Measurements from ENCODE around the gene GNG8.

Gene GNG8

DNA sequence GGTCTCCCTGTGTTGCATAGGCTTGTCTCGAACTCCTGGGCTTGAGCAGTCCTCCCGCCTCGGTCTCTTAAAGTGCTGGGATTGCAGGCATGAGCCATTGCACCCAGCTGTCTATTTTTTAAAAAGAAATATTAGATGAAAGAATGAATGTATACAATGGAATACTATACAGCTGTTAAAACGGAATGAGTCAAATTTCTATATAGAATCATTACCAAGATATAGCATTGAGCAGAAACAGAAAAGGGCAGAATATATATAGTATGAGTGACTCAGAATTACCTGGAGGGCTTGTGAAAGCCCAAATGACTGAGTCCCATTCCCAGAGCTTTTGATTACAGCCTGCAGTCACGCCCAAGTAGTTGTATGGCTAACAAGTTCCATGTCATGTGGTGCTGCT, 20.5 kb upstream of the GNG8 start:
- H3K4me3 ChIP-seq (replicated peaks in 1 of 2; ENCODE audit: low read depth in 2 of 2, low read length in 2 of 2): no peak overlapping the region
- DNase-seq (ENCODE audit: low read depth in 2 of 2): no peak
- TF ChIP-seq, protein P1, sequence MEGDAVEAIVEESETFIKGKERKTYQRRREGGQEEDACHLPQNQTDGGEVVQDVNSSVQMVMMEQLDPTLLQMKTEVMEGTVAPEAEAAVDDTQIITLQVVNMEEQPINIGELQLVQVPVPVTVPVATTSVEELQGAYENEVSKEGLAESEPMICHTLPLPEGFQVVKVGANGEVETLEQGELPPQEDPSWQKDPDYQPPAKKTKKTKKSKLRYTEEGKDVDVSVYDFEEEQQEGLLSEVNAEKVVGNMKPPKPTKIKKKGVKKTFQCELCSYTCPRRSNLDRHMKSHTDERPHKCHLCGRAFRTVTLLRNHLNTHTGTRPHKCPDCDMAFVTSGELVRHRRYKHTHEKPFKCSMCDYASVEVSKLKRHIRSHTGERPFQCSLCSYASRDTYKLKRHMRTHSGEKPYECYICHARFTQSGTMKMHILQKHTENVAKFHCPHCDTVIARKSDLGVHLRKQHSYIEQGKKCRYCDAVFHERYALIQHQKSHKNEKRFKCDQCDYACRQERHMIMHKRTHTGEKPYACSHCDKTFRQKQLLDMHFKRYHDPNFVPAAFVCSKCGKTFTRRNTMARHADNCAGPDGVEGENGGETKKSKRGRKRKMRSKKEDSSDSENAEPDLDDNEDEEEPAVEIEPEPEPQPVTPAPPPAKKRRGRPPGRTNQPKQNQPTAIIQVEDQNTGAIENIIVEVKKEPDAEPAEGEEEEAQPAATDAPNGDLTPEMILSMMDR (IDR thresholded peaks at IDR 0.05; ENCODE audit: low read depth, low read length): no peak

DNA sequence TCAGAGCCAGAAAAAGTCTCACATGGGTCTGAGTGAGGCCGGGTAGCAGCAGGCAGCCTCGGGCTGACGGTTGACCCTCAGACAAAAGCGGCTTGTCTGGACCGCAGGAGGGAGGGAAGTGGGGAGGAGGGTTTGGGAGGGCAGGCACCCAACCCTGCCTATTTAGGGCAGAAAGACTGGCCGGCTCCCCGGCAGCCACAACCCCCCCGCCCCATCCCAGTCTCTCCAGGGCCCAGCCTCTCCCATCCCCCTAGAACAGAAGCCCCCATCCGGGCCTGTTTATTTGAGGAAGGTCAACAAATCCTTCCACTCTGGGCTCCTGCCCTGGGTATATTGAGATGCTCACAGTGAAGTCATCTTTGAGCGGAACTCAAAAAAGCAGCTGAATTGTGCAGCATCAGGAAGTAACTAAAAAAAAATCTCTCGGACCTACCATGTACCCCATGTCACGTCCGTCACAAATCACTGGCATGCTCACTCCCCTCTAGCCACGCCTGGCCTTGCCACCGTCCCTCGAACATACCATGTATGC, 18.7 kb upstream of the GNG8 start:
- no peak for DNase-seq (ENCODE audit: low read depth in 2 of 2)
- no peak overlapping the region for H3K4me3 ChIP-seq (replicated peaks in 1 of 2; ENCODE audit: low read depth in 2 of 2, low read length in 2 of 2)
- TF ChIP-seq, protein P1 (IDR thresholded peaks at IDR 0.05; ENCODE audit: low read depth, low read length): no peak

DNA sequence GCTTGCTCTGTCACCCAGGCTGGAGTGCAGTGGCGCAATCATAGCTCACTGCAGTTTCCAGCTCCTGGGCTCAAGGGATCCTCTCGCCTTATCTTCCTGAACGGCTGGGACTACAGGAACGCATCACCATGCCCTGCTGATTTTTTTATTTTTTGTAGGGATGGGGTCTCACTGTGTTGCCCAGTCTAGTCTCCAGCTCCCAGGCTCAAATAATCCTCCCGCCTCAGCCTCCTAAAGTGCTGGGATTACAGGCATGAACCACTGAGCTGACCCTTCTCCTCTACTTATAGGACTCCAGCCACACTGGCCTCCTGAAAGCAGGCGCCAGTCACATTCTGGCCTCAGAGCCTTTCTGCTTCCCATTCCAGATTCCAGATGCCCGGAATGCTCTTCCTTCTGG, 14.4 kb upstream of the GNG8 start:
- no peak for DNase-seq (ENCODE audit: low read depth in 2 of 2)
- TF ChIP-seq, protein P1 (IDR thresholded peaks at IDR 0.05; ENCODE audit: low read depth, low read length): no peak
- no peak overlapping the region for H3K4me3 ChIP-seq (replicated peaks in 1 of 2; ENCODE audit: low read depth in 2 of 2, low read length in 2 of 2)

DNA sequence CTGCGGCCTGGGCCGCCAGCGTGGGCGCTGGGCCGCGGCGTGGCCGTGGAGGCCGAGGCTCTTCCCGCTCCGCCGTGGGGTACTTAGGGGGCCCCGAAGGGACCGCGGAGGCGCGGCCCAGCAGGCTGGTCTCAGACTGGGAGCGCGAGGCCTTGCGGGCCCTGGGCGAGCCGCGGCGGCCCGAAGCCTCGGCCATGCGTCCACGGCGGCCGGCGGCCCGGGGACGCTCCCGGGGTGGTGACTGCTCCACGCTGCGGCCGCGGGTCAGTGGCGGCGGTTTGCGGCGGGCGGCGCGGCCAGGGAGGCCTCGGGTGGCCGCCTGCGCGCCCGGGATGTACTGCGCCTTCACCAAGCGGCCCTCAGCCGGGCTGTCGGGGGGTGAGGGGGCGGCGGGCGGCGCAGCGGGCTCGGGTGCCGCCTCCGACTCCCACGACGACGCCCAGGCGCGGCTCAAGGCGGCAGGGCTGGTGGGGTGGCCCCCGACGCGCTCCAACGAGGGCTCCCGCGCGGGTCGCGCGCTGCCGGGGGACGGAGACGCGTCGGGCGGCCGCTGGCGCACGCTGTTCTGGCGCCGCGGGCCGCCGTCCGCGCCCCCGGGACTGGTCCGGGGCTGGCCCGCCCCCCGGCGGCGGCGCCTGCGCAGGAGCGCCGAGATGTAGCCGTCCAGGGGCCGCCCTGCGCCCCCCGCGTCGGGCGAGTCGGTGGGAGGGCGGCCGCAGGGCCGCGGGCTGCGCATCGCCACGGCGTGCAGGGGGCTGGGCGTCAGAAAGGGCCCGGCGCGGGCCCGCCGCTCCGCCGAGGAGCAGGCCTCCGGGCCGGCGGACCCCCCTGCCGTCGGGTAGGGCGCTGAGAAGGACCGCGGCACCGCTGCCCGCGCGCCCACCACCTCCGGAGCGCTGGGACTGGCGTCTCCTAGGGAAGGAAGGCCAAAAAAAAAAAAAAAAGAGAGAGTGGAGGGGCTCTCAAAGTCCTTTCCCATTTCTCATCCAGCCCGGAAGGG, 13.3 kb upstream of the GNG8 start:
- TF ChIP-seq, protein P1 (IDR thresholded peaks at IDR 0.05; ENCODE audit: low read depth, low read length): no peak
- no peak for DNase-seq (ENCODE audit: low read depth in 2 of 2)
- H3K4me3 ChIP-seq (replicated peaks in 1 of 2; ENCODE audit: low read depth in 2 of 2, low read length in 2 of 2): no peak overlapping the region

DNA sequence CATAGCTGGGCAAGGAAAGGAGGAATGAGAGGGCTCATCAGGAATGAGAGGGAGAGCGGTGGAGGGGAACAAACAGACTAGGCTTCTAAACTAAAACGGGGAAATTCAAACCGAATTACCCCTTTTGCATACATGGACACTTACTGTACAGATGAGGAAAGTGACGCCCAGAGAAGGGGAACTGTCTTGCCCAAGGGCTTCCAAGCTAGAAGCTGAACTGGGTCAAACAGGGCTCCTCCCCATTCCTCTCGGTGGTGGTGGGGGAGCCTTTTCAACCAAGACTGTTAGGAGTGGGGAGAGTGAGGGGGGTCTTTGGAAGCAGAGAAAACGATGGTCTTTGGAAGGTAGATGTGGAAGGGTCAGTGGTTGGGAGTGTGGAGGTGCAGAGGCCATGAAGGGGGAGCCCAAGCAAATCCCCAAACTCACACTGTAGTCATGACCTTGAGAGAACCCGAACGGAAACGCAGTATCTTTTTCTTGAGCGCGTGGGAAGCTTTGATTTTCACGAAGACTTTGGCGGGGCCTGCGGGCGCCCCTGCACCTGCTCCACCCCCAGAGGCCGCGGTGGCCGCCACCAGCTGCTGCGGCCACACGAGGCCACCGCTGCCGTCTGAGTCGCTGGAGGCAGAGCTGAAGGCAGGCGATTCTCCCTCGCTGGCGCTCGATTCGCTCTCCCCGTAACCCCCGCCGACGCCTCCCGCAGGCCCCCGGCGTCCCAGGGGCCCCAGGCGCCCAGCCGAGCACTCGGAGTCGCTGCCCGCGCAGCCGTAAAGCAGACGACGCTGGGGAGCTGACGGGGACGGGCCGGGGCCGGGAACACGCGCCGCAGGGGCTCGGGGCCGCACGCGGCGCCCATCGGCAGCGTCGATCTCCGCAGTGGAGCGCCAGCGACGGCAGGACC, 12.3 kb upstream of the GNG8 start:
- TF ChIP-seq, protein P1 (IDR thresholded peaks at IDR 0.05; ENCODE audit: low read depth, low read length): no peak
- no peak overlapping the region for H3K4me3 ChIP-seq (replicated peaks in 1 of 2; ENCODE audit: low read depth in 2 of 2, low read length in 2 of 2)
- DNase-seq (ENCODE audit: low read depth in 2 of 2): no peak

DNA sequence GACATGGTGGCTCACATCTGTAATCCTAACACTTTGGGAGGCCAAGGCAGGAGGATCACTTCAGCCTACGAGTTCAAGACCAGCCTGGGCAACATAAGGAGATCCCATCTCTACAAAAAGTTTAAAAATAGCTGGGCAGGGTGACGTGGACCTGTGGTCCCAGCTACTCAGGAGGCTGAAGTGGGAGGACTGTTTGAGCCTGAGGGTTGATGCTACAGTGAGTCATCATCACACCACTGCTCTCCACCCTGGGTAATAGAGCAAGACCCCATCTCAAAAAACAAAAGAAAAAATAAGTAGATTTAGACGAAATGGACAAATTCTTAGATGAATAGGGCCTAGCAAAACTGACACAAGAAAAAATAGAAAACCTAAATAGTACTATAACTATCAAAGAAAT, 10.4 kb upstream of the GNG8 start:
- TF ChIP-seq, protein P1 (IDR thresholded peaks at IDR 0.05; ENCODE audit: low read depth, low read length): no peak
- no peak overlapping the region for H3K4me3 ChIP-seq (replicated peaks in 1 of 2; ENCODE audit: low read depth in 2 of 2, low read length in 2 of 2)
- no peak for DNase-seq (ENCODE audit: low read depth in 2 of 2)

Measured in cardiac fibroblast (primary cell).